ENCODE results near the gene ACSF3.

DNA sequence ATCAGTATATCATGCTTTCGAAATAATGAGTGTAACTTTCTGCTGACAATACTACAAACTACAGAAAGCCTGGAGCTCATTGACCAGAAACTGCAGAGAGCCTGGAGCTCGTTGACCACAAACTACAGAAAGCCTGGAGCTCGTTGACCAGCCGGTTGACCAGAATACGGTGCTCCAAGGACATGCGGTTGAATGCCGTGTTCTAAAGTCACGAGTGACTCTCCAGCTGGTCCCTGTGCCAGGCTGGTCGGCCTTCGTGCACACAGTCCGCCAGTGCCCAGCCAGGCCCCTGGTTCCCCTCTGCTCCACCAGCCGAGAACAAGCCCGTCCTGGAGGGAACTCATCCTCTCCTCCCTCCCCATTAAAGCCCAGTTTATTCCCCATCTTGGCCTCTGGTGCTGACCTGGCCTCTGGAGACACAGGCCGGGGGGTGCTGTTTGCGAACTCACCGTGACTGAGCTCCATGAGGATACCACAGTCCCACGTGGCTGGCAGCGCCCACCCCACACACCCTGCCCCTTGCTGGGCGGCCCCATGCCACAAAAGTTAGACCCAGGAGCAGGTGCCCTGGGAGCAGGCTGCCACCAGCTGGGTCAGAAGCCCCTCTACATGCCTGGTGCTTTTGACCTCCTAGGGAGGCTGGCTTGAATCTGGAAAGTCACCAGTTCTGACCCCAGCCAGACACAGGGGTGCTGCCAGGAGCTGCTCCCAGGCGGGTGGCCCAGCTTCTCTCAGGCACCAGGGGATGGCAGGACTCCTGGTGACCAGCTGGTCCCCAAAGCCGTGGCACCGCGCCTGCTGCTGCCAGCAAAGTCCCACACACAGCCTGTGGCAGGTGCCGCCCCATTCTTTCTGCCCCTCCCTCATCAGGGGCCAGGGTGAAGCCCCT is 62.4 kb downstream of the ACSF3 start:
- no peak for TF ChIP-seq POLR2AphosphoS5 (IDR thresholded peaks at IDR 0.05; ENCODE audit: borderline replicate concordance, low read depth, low read length)
- no peak for TF ChIP-seq FOXP2 (optimal IDR thresholded peaks at IDR 0.05; ENCODE audit: control extremely low read depth, extremely low read length, insufficient read depth)
- no peak for TF ChIP-seq EZH2 (IDR thresholded peaks at IDR 0.05)

Data from SK-N-MC (cell line).